Measurements from ENCODE around the gene RRAS2.

DNA sequence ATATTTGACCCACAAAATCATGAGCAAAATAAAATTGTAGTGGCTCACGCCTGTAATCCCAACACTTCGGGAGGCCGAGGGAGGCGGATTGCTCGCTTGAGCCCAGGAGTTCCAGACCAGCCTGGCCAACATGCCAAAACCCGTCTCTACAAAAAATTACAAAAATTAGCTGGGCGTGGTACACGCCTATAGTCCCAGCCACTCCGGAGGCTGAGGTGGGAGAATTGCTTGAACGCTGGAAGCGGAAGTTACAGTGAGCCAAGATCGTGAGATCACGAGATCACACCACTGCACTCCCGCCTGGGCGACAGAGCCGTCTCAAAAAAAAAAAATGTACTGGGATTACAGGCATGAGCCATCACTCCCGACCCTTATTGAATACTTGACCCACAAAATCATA, 2.0 kb upstream of the RRAS2 start:
- TF ChIP-seq POLR2A (IDR thresholded peaks at IDR 0.05) = no peak
- TF ChIP-seq, protein P1, sequence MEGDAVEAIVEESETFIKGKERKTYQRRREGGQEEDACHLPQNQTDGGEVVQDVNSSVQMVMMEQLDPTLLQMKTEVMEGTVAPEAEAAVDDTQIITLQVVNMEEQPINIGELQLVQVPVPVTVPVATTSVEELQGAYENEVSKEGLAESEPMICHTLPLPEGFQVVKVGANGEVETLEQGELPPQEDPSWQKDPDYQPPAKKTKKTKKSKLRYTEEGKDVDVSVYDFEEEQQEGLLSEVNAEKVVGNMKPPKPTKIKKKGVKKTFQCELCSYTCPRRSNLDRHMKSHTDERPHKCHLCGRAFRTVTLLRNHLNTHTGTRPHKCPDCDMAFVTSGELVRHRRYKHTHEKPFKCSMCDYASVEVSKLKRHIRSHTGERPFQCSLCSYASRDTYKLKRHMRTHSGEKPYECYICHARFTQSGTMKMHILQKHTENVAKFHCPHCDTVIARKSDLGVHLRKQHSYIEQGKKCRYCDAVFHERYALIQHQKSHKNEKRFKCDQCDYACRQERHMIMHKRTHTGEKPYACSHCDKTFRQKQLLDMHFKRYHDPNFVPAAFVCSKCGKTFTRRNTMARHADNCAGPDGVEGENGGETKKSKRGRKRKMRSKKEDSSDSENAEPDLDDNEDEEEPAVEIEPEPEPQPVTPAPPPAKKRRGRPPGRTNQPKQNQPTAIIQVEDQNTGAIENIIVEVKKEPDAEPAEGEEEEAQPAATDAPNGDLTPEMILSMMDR (IDR thresholded peaks at IDR 0.05) = no peak
